Calu3 (cell line): Measurements from ENCODE around the gene RNF182. TPM values are rescaled to one million over a fixed set of nuclear protein-coding genes. Genes with fewer than 3 reads are reported as not detected.

ENCODE experiments used
- BruUV-seq: library from RNA; stranded (reverse); fragments of 400-500 nt; replicated peaks from 2 replicates; lab custom pipeline; 2021; lab: Mats Ljungman, UMichigan
- CTCF ChIA-PET: fragments of 300-600 bp; sonication (Branson Sonifier 250); formaldehyde crosslinking; loops from one replicate; lab custom pipeline; 2022; ENCODE audit warnings: antibody characterized with exemption; lab: Charles Lee
- DNase-seq: peaks from one replicate; pipeline ENCODE4 v3.0.0; 2022
- H3K27ac Mint-ChIP-seq: one replicate; pipeline ENCODE4 v1.8.0; 2022; ENCODE audit warnings: mixed read lengths; ENCODE audit not compliant: unreplicated experiment
- H3K27me3 Mint-ChIP-seq: one replicate; pipeline ENCODE4 v1.8.0; 2022; ENCODE audit warnings: mixed read lengths; ENCODE audit not compliant: unreplicated experiment
- H3K36me3 Mint-ChIP-seq: one replicate; pipeline ENCODE4 v1.8.0; 2022; ENCODE audit warnings: mild to moderate bottlenecking, moderate library complexity, mixed read lengths; ENCODE audit not compliant: insufficient read depth, unreplicated experiment
- H3K4me1 Mint-ChIP-seq: one replicate; pipeline ENCODE4 v1.8.0; 2022; ENCODE audit warnings: mild to moderate bottlenecking, low read depth, mixed read lengths; ENCODE audit not compliant: unreplicated experiment
- H3K4me3 Mint-ChIP-seq: one replicate; pipeline ENCODE4 v1.8.0; 2022; ENCODE audit warnings: mild to moderate bottlenecking, low read depth, moderate library complexity, mixed read lengths; ENCODE audit not compliant: unreplicated experiment
- H3K9me3 Mint-ChIP-seq: one replicate; pipeline ENCODE4 v1.8.0; 2022; ENCODE audit warnings: low read depth, mixed read lengths; ENCODE audit not compliant: unreplicated experiment
- intact Hi-C: fragments of 100-400 bp; cut with micrococcal nuclease; formaldehyde crosslinking; loops from one replicate; pipeline ENCODE4 v1.10.0; 2022; ENCODE audit not compliant: unreplicated experiment
- total RNA-seq: library from RNA; stranded (reverse); gene quantifications from 2 replicates; pipeline ENCODE4 v1.2.3, GENCODE V29; 2022
- TF ChIP-seq, protein P1 (sequence below): fragments of 200-600 bp; IDR thresholded peaks from one replicate; pipeline ENCODE4 v1.8.0; 2022; ENCODE audit warnings: antibody characterized with exemption; ENCODE audit not compliant: unreplicated experiment

The RNF182 gene
- total RNA-seq, 1 experiment from 2014 or later: 1.1 TPM

DNA sequence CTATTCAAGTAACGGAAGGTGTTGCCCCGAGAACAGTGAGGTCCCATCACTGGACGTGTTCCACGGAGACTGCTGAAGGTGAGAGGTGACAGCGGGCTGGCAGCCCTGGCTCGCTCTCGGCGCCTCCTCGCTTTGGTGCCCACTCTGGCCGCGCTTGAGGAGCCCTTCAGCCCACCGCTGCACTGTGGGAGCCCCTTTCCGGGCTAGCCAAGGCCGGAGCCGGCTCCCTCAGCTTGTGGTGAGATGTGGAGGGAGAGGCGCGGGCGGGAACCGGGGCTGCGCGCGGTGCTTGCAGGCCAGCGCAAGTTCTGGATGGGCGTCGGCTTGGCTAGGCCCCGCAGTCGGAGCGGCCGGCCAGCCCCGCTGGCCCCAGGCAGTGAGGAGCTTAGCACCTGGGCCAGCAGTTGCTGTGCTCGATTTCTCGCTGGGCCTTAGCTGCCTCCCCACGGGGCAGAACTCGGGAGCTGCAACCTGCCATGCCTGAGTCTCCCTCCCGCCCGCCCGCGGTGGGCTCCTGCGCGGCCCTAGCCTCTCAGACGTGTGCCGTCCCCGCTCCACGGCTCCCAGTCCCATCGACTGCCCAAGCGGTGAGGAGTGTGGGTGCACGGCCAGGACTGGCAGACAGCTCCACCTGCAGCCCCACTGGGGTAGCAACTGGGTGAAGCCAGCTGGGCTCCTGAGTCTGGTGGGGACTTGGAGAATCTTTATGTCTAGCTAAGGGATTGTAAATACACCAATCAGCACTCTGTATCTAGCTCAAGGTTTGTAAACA, 77.6 kb downstream of the RNF182 start:
- DNase-seq: no peak
- TF ChIP-seq, protein P1, sequence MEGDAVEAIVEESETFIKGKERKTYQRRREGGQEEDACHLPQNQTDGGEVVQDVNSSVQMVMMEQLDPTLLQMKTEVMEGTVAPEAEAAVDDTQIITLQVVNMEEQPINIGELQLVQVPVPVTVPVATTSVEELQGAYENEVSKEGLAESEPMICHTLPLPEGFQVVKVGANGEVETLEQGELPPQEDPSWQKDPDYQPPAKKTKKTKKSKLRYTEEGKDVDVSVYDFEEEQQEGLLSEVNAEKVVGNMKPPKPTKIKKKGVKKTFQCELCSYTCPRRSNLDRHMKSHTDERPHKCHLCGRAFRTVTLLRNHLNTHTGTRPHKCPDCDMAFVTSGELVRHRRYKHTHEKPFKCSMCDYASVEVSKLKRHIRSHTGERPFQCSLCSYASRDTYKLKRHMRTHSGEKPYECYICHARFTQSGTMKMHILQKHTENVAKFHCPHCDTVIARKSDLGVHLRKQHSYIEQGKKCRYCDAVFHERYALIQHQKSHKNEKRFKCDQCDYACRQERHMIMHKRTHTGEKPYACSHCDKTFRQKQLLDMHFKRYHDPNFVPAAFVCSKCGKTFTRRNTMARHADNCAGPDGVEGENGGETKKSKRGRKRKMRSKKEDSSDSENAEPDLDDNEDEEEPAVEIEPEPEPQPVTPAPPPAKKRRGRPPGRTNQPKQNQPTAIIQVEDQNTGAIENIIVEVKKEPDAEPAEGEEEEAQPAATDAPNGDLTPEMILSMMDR: no peak
- H3K9me3 Mint-ChIP-seq: peaks cover 2% of the 10 kb centered on the region
- H3K4me1 Mint-ChIP-seq: no peaks in the 10 kb centered on the region
- no TSS peak for BruUV-seq
- CTCF ChIA-PET: interaction anchor here (1.7 kb wide), 1 partner anchor 44 kb away, joined by 3 read pairs; no protein-coding TSS in a partner anchor
- intact Hi-C loops: no loop called here
- peaks cover 8% of the 10 kb centered on the region for H3K36me3 Mint-ChIP-seq
- no peaks in the 10 kb centered on the region for H3K27me3 Mint-ChIP-seq
- no peak overlapping the region for H3K4me3 Mint-ChIP-seq
- H3K27ac Mint-ChIP-seq: no peak overlapping the region

DNA sequence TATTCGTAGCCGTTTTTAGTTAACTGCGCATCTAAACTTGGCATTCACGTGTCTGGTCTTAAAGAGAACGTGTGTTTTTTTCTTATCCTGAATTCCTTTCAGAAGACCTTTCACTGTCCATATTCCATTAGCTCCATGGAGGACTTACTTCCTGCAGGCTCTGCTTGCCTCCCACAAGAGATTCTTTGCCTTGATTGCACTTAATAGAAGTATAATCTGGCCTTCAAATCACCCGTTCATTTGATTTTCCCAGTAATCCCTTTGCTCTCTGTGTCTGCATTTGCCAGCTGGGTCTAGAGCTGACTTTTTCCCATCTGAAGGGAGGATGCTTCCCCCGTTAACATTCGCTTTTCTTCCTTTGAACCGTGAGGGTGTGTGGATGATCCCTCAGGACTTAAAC, 79.5 kb downstream of the RNF182 start:
- Mint-ChIP-seq H3K27me3 (no peaks in the 10 kb centered on the region), H3K36me3 (peaks cover 8% of the 10 kb centered on the region), H3K9me3 (no peaks in the 10 kb centered on the region), H3K4me3 (no peak overlapping the region), H3K27ac (no peak overlapping the region), H3K4me1 (no peaks in the 10 kb centered on the region)
- BruUV-seq: no TSS peak
- CTCF ChIA-PET: no interaction called here
- TF ChIP-seq, protein P1: no peak
- intact Hi-C loops: no loop called here
- DNase-seq: no peak

DNA sequence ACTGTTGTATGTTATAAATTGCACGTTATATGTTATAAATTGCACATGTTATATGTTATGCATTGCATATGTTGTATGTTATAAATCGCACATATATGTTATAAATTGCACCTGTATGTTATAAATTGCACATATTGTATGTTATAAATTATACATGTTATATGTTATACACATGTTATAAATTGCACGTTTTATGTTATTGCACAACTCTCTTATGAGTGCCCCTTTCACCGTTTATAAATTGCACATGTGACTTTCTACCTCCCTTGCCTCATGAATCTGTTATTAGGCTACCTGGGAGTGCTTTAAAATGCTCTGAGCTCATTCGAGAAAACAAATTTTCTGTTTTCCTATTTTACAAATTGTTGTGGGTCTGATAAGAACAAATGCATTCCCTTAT, 84.1 kb downstream of the RNF182 start:
- Mint-ChIP-seq H3K36me3 (no peaks in the 10 kb centered on the region), H3K27me3 (no peaks in the 10 kb centered on the region), H3K4me3 (no peak overlapping the region), H3K4me1 (no peaks in the 10 kb centered on the region), H3K27ac (no peak overlapping the region), H3K9me3 (no peaks in the 10 kb centered on the region)
- CTCF ChIA-PET: no interaction called here
- no peak for DNase-seq
- intact Hi-C loops: no loop called here
- BruUV-seq: no TSS peak
- TF ChIP-seq, protein P1: no peak

DNA sequence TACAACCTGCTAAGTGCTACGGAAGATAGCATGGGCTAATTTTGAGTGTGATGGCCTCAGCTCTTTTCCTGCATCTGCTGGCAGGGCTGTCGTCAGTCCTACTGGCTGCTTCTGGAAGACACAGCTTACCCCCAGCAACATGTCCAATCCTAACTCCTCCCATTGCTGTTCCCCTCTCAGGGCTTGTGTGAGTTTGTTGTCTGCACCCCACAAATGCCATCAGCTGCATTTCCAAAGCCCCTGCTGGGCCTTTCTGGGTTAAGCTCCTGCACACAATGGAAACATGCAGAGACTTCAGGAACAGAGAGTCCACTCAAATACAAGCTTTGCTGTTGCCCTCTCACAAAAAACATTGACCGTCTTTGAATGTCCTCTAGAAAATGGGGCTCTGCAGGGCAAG, 84.7 kb downstream of the RNF182 start:
- no peak overlapping the region for H3K27ac Mint-ChIP-seq
- TF ChIP-seq, protein P1: no peak
- no peaks in the 10 kb centered on the region for H3K36me3 Mint-ChIP-seq
- intact Hi-C loops: no loop called here
- H3K4me3 Mint-ChIP-seq: no peak overlapping the region
- H3K9me3 Mint-ChIP-seq: no peaks in the 10 kb centered on the region
- CTCF ChIA-PET: no interaction called here
- no peak for DNase-seq
- H3K27me3 Mint-ChIP-seq: peaks cover 4% of the 10 kb centered on the region
- no TSS peak for BruUV-seq
- H3K4me1 Mint-ChIP-seq: no peaks in the 10 kb centered on the region
